Fibroblast of lung (primary cell): ENCODE data around the gene HEXIM1. TPM values are rescaled to one million over a fixed set of nuclear protein-coding genes. Genes with fewer than 3 reads are reported as not detected.
A peak's percentile ranks its signal among the peaks of the same experiment; 100 is the strongest.

Experiments
- DNase-seq, 2 donors: peaks; one replicate each; pipeline versions ENCODE4 v3.0.0 to v3.0.0-alpha.2; 2010; ENCODE audit warnings: low read depth in 2 of 2
- H2AFZ ChIP-seq: 2 replicates; pipeline ENCODE4 v1.5.1; 2012; ENCODE audit warnings: low read length, control low read depth, inconsistent platforms
- H3K27ac ChIP-seq: 2 replicates; pipeline ENCODE4 v1.5.1; 2011; ENCODE audit warnings: low read length, control low read depth; ENCODE audit not compliant: insufficient read depth
- H3K27me3 ChIP-seq: 2 replicates; pipeline ENCODE4 v1.5.1; 2011; ENCODE audit warnings: mild to moderate bottlenecking, low read length; ENCODE audit not compliant: control insufficient read depth, insufficient read depth
- H3K36me3 ChIP-seq: 2 replicates; pipeline ENCODE4 v1.5.1; 2011; ENCODE audit warnings: low read length; ENCODE audit not compliant: control insufficient read depth, insufficient read depth
- H3K4me1 ChIP-seq: 2 replicates; pipeline ENCODE4 v1.5.1; 2011; ENCODE audit warnings: low read length; ENCODE audit not compliant: control insufficient read depth, insufficient read depth; ENCODE audit errors: extremely low read depth
- H3K4me2 ChIP-seq: 2 replicates; pipeline ENCODE4 v1.5.1; 2011; ENCODE audit warnings: low read length, control low read depth; ENCODE audit not compliant: insufficient read depth; ENCODE audit errors: extremely low read depth
- H3K4me3 ChIP-seq, 4 experiments: fragments of 200-600 bp in 1 of 4; sonication (generic) in 1 of 4; replicated peaks in 1 of 4; 2 replicates each; pipeline ENCODE4 v1.5.1; 2011 to 2016; ENCODE audit warnings: low read length in 4 of 4, low read depth in 3 of 4, mild to moderate bottlenecking in 3 of 4, control low read depth in 2 of 4, inconsistent platforms in 1 of 4, mixed read lengths in 1 of 4; ENCODE audit not compliant: insufficient read depth in 1 of 4; ENCODE audit errors: control extremely low read depth in 1 of 4
- H3K79me2 ChIP-seq: 2 replicates; pipeline ENCODE4 v1.5.1; 2012; ENCODE audit warnings: mild to moderate bottlenecking, low read length, inconsistent platforms; ENCODE audit not compliant: control insufficient read depth, insufficient read depth
- H3K9ac ChIP-seq: 2 replicates; pipeline ENCODE4 v1.5.1; 2011; ENCODE audit warnings: mild to moderate bottlenecking, low read length, control low read depth; ENCODE audit not compliant: insufficient read depth
- H3K9me3 ChIP-seq: 2 replicates; pipeline ENCODE4 v1.5.1; 2012; ENCODE audit warnings: low read depth, low read length; ENCODE audit not compliant: control insufficient read depth, insufficient read depth
- H4K20me1 ChIP-seq: 2 replicates; pipeline ENCODE4 v1.5.1; 2011; ENCODE audit warnings: low read length; ENCODE audit not compliant: control insufficient read depth, insufficient read depth; ENCODE audit errors: extremely low read depth
- CTCF ChIP-seq, 2 donors: IDR thresholded peaks in 1 of 2; conservative IDR thresholded peaks in 1 of 2; 1 replicate in 1 of 2; 2 replicates in 1 of 2; pipeline ENCODE4 v1.5.1; 2011 to 2012; ENCODE audit warnings: low read length in 2 of 2, control low read depth in 1 of 2, inconsistent platforms in 1 of 2, low read depth in 1 of 2, mild to moderate bottlenecking in 1 of 2
- EZH2 ChIP-seq: IDR thresholded peaks from 2 replicates; pipeline ENCODE4 v1.5.1; 2012; ENCODE audit warnings: low read length, control low read depth, mild to moderate bottlenecking; ENCODE audit errors: missing control alignments
- polyA plus RNA-seq, 2 donors: library from polyadenylated mRNA; depleted of rRNA in 1 of 2; stranded (reverse) in 1 of 2; unstranded in 1 of 2; fragments of >200 nt; gene quantifications; 2 replicates each; pipeline ENCODE4 v1.2.1, GENCODE V29; 2011 to 2012; ENCODE audit warnings: missing spikeins in 1 of 2
- total RNA-seq: library from RNA; depleted of rRNA; stranded (reverse); fragments of >200 nt; gene quantifications from 2 replicates; pipeline ENCODE4 v1.2.1, GENCODE V29; 2014

Gene HEXIM1
- total and polyA plus RNA-seq, 2 donors (not counting 1 experiment from before 2014, with no cell fraction given): 9.9 to 11.7 TPM

- Histone ChIP-seq H3K4me2 (no peak overlapping the region), H3K9ac (no peak overlapping the region), H4K20me1 (no peaks in the 10 kb centered on the region), H3K27ac (no peak overlapping the region), H3K79me2 (no peaks in the 10 kb centered on the region), H3K27me3 (no peaks in the 10 kb centered on the region), H3K9me3 (no peaks in the 10 kb centered on the region), H3K4me1 (no peaks in the 10 kb centered on the region), H2AFZ (no peak overlapping the region), H3K36me3 (peaks cover 41% of the 10 kb centered on the region), H3K4me3 (no peak overlapping the region)
- no peak for DNase-seq
- no peak for TF ChIP-seq CTCF (conservative IDR thresholded peaks at IDR 0.05 in 1 of 2, IDR thresholded peaks at IDR 0.05 in 1 of 2; ENCODE audit: low read depth in 1 of 2, low read length in 2 of 2)
- TF ChIP-seq EZH2: no peak
Measured at GRCh38 chr17:45107293-45108010, 40.8 kb upstream of the HEXIM1 start.

GRCh38 chr17:45108051-45108450 is 40.2 kb upstream of the HEXIM1 start:
- H3K36me3 ChIP-seq: peaks cover 42% of the 10 kb centered on the region
- H4K20me1 ChIP-seq: no peaks in the 10 kb centered on the region
- H3K79me2 ChIP-seq: no peaks in the 10 kb centered on the region
- H3K9ac ChIP-seq: no peak overlapping the region
- no peak overlapping the region for H3K27ac ChIP-seq
- no peaks in the 10 kb centered on the region for H3K4me1 ChIP-seq
- no peak for DNase-seq
- TF ChIP-seq CTCF (conservative IDR thresholded peaks at IDR 0.05 in 1 of 2, IDR thresholded peaks at IDR 0.05 in 1 of 2; ENCODE audit: low read depth in 1 of 2, low read length in 2 of 2) (no peak), EZH2 (no peak)
- no peak overlapping the region for H3K4me2 ChIP-seq
- no peaks in the 10 kb centered on the region for H3K9me3 ChIP-seq
- no peak overlapping the region for H3K4me3 ChIP-seq
- H2AFZ ChIP-seq: no peak overlapping the region
- no peaks in the 10 kb centered on the region for H3K27me3 ChIP-seq

- H3K4me3 ChIP-seq: no peak overlapping the region
- no peak overlapping the region for H3K27ac ChIP-seq
- H3K4me2 ChIP-seq: no peak overlapping the region
- no peaks in the 10 kb centered on the region for H3K79me2 ChIP-seq
- no peaks in the 10 kb centered on the region for H3K9me3 ChIP-seq
- no peaks in the 10 kb centered on the region for H4K20me1 ChIP-seq
- no peaks in the 10 kb centered on the region for H3K4me1 ChIP-seq
- H2AFZ ChIP-seq: no peak overlapping the region
- H3K36me3 ChIP-seq: peaks cover 40% of the 10 kb centered on the region
- TF ChIP-seq CTCF (conservative IDR thresholded peaks at IDR 0.05 in 1 of 2, IDR thresholded peaks at IDR 0.05 in 1 of 2; ENCODE audit: low read depth in 1 of 2, low read length in 2 of 2): peak in 1 of 2 donors; percentile 5
- TF ChIP-seq EZH2: no peak
- no peaks in the 10 kb centered on the region for H3K27me3 ChIP-seq
- no peak overlapping the region for H3K9ac ChIP-seq
- DNase-seq: no peak
Measured at GRCh38 chr17:45108595-45109521, 39.4 kb upstream of the HEXIM1 start.
